ENCODE measurements around the gene RFT1.

RFT1 gene

GRCh38 chr3:53130179-53131061 is at the start of gene RFT1:
TSS of gene RFT1 (minus strand) at chr3:53130435. CDS start at chr3:53130400, 35 bp downstream.
- peak; percentile 99 for DNase-seq

GRCh38 chr3:53179580-53179979 is 49.3 kb upstream of the RFT1 start:
- no peak for DNase-seq

DNA sequence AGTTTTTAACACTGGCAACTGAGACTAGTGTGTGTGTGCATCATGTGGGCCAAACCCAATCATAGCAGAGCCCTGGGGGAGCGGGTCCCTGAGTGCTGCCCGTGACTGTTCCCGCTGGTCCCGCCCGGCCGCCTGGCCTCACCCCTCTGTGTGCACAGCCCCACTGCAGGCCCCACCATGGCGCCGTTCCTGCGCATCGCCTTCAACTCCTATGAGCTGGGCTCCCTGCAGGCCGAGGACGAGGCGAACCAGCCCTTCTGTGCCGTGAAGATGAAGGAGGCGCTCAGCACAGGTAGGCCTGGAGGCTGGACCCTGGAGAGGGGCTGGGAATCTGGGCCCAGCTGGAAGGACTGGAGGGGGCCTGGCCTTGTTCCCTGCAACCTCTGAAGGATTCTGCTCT is 48.0 kb upstream of the RFT1 start:
- DNase-seq = no peak

- no peak for DNase-seq
Measured at GRCh38 chr3:53175613-53176540, 45.6 kb upstream of the RFT1 start.

DNA sequence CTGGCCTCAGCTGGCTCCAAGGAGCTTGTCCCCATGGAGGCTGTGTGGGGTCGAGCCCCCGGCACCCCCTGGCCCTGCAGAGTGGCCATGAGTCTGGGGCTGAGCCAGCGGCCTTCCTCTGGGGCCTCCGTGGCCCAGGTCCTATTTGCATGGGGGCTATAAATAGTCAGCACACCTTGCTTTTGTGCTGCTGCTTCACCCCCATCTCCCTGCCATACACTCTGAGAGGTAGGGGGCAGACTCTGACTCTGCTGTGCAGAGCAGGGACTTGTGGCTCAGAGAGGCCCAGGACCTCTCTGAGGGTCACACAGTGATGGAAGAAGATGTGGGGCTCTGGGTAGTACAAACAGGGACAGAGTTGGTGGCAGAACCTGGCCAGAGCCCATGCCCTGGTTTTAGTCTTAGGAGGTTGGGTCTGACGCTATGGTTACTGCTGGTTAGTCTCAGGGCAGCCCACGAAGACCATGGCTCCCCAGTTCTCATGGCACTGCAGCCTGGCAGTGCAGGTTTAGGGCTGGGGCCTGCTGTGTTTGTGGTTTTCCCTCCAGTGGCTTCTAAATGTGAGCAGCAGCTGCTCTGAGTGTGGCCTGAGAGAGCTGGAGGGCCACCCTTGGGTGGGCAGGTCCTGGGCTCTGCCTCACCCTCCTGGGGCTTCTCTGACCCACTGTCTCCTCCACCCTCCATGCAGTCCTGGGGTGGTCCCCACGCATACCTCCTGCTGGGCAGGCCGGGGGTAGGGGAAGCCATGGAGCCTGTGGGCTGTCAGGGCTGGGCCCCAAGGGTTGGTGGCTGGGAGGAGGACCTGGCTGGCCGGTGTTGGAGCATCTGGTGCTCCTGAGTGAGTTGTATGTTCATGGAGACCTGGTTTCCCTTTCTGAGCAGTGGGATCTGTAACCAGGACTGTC is 44.4 kb upstream of the RFT1 start:
- DNase-seq = no peak

DNA sequence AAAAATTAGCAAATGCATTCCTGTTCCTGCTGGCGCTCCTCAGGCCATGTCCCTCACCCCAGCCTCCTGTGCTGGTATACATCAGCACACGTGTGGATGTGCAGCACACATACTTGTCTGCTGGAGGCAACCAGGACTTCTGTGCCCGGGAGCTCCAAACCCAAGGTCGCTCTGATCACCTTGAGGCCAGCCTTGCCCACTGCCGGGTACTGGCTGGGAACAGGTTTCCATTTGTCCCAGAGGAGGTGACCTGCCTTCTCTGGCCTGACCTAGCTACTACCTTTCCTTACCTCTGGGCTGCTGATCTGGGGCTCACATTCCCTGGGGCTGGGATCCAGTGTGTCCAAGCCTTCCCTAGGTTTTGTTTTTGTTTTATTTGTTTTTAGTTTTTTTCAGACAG is 42.9 kb upstream of the RFT1 start:
- no peak for DNase-seq

DNA sequence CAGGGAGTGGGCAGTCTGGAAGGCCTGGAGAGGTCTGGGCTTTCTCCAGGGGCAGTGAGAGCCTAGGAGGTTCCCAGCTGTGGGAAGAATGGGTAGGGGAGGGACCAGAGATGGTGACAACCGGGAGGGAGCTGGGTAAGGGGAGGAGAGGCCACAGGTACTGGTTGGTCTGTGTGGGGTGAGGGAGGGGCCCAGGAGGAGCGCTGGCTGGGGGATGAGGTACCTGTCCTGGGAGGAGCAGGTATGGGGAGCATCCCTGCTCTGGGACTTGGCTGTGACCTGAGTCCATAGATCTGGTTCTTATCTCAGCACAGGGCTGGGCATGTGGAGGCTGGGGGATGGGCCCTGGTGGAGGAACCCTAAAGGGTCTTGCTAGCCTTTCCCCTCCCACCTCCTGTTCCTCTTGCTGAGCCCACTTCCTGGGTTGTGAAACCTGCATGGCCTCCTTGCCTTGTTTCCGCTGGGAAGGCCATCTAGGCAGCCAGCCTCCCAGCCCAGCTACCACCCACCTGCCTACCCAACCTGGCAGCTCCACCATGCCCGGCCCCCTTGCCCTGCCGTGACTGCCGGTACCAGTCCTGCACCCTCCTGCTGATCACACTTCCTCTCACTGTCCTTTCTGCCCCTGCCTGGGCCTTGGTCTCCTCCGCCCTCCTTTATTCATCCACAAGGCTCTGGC is 41.7 kb upstream of the RFT1 start:
- no peak for DNase-seq

- no peak for DNase-seq
Measured at GRCh38 chr3:53171064-53171418, 40.8 kb upstream of the RFT1 start.

GRCh38 chr3:53170325-53171063 is 40.3 kb upstream of the RFT1 start:
- DNase-seq = peak; percentile 30 to 50

DNA sequence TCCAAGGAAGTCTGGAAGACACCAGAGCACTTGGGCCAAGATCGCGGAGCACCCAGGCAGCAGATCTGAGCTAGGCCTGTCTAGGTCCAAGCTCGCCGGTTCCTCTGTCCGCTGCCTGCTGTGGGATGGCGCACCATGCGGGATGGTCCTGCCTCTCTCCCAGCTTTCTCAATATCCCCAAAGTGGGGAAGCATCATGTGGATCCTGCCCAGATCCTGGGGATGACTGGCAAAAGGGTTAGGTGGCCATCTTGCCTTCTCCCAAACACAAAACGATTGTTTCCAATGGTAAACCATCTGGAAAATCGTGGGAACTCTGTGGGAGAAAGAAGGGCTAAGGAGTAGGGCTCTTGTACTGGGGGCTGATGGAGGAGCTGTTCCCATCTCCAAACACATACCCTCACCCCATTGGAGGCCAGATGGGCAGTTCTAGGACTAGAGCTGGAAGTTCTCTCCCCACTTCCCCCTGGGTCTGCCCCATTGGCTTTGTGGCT is 39.6 kb upstream of the RFT1 start:
- DNase-seq = no peak

- DNase-seq = no peak
Measured at GRCh38 chr3:53169045-53169831, 39.0 kb upstream of the RFT1 start.

DNA sequence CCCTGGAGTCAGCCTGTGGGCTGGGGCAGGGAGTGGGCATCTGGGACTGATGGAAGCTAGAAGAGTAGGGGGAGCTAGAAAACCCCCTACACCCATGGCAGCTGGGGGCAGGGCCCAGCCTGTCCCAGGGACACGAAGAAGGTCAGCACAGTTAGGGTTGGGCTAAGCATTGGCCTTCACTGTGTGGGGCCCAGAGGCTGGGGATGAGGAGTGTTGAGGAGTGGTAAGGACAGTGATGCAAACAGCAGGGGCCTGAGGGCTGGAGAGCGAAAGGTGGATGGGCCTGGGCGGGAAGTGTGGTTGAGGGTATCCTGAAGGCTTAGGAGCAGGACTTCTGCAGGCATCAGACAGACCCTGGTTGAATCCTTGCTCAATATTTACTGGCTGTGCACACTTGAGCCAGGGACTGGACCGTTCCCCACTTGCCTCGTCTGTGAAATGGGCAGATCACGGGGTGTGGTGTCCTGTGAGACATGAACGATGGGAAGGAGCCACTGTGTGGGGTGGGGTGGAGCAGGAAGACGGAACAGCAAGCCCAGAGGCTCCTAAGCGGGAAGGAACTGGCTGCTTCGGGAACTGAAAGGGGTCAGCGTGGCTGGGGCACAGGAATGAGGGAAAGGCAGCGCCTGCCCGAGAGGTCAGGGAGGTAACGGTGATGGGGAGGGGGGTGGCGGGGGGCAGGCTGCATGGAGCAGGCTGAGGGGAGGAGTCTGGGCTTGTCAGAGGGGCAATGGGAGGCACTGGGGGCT is 38.1 kb upstream of the RFT1 start:
- DNase-seq = no peak

GRCh38 chr3:53167418-53168174 is 37.4 kb upstream of the RFT1 start:
- no peak for DNase-seq

GRCh38 chr3:53166781-53167291 is 36.6 kb upstream of the RFT1 start:
- DNase-seq = no peak

DNA sequence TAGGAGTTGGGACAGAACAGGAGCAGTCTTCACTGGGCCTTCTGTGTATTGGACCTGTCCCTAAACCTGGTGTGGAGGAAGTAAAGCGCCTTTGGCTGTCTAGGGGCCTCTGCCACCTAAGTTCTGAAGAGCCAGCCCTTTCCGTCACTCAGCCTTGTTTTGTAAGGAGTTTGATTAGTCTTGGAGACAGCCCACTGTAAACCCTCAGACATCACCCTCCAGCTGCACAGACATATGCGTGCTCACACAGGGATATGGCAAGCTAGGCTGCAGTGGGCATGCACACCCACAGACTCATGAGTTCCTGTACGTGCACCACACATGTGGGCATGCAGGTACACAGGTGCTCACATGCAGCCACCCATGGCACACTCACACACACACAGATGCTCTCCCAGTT is 36.0 kb upstream of the RFT1 start:
- DNase-seq = no peak

GRCh38 chr3:53164911-53165310 is 34.7 kb upstream of the RFT1 start:
- DNase-seq = no peak

- no peak for DNase-seq
Measured at GRCh38 chr3:53163444-53164387, 33.5 kb upstream of the RFT1 start.

Measured in activated CD4-positive, alpha-beta T cell treated with anti-CD3 and anti-CD28 coated beads, Interleukin-2, amount 50 U/mL, for 48 hours (primary cell).